SK-N-SH (cell line): ENCODE measurements around the gene PTPRJ. TPM values are rescaled to one million over a fixed set of nuclear protein-coding genes. Genes with fewer than 3 reads are reported as not detected.

Experiments used
- CTCF ChIA-PET: fragments of 300-600, 350-600 bp; formaldehyde crosslinking; extraction: SDS; loops from one replicate; lab custom pipeline; 2021; lab: Yijun Ruan, JAX
- POLR2A ChIA-PET: fragments of 350-600 bp; sonication (Branson Sonifier 250); formaldehyde crosslinking; extraction: SDS; loops from one replicate; lab custom pipeline; 2020; ENCODE audit warnings: antibody characterized with exemption, inconsistent platforms; lab: Yijun Ruan, JAX
- DNase-seq: peaks from one replicate; pipeline ENCODE4 v3.0.0; 2012
- H2AFZ ChIP-seq: fragments of 200-600 bp; sonication (generic); 2 replicates; pipeline ENCODE4 v1.8.1; 2016; ENCODE audit warnings: antibody characterized with exemption, mild to moderate bottlenecking, low read depth
- H3F3A ChIP-seq: fragments of 200-600 bp; sonication (generic); replicated peaks from 2 replicates; pipeline ENCODE3; 2016; ENCODE audit warnings: antibody characterized with exemption, mild to moderate bottlenecking; ENCODE audit not compliant: insufficient read depth
- H3K27ac ChIP-seq, 2 experiments: fragments of 200-500 bp in 1 of 2; fragments of 200-600 bp in 1 of 2; sonication (Bioruptor generic) in 1 of 2; sonication (generic), shearing (Covaris generic) in 1 of 2; 2 replicates each; pipeline versions ENCODE4 v1.5.1 to v1.6.1; 2014 to 2016; ENCODE audit warnings: low read depth in 2 of 2, inconsistent platforms in 1 of 2, low read length in 1 of 2, mild to moderate bottlenecking in 1 of 2, mixed read lengths in 1 of 2
- H3K27me3 ChIP-seq: fragments of 200-600 bp; sonication (generic), shearing (Covaris generic); 2 replicates; pipeline ENCODE4 v1.6.1; 2016; ENCODE audit warnings: mixed run types; ENCODE audit not compliant: insufficient read depth
- H3K36me3 ChIP-seq, 2 experiments: fragments of 200-500 bp in 1 of 2; fragments of 200-600 bp in 1 of 2; sonication (Bioruptor generic) in 1 of 2; sonication (generic) in 1 of 2; replicated peaks in 1 of 2; 2 replicates each; pipeline versions ENCODE3 to v1.5.1; 2014 to 2016; ENCODE audit warnings: low read length in 1 of 2, mild to moderate bottlenecking in 1 of 2; ENCODE audit not compliant: insufficient read depth in 2 of 2, control insufficient read depth in 1 of 2
- H3K4me1 ChIP-seq, 2 experiments: fragments of 200-500 bp in 1 of 2; fragments of 200-600 bp in 1 of 2; sonication (Bioruptor generic) in 1 of 2; sonication (generic), shearing (Covaris generic) in 1 of 2; 2 replicates each; pipeline versions ENCODE4 v1.5.1 to v1.6.1; 2014 to 2016; ENCODE audit warnings: low read depth in 1 of 2, low read length in 1 of 2, mixed run types in 1 of 2; ENCODE audit not compliant: insufficient read depth in 2 of 2, control insufficient read depth in 1 of 2
- H3K4me2 ChIP-seq: fragments of 200-600 bp; sonication (generic), shearing (Covaris generic); 2 replicates; pipeline ENCODE4 v1.6.1; 2017; ENCODE audit warnings: mixed run types
- H3K4me3 ChIP-seq, 2 experiments: fragments of 200-500 bp in 1 of 2; fragments of 200-600 bp in 1 of 2; sonication (Bioruptor generic) in 1 of 2; sonication (generic), shearing (Covaris generic) in 1 of 2; 2 replicates each; pipeline versions ENCODE4 v1.5.1 to v1.8.1; 2014 to 2016; ENCODE audit warnings: low read depth in 2 of 2, inconsistent platforms in 1 of 2, low read length in 1 of 2, mild to moderate bottlenecking in 1 of 2, mixed read lengths in 1 of 2, moderate library complexity in 1 of 2
- H3K79me2 ChIP-seq: fragments of 200-600 bp; sonication (generic); 2 replicates; pipeline ENCODE4 v1.8.1; 2017; ENCODE audit warnings: mild to moderate bottlenecking; ENCODE audit not compliant: insufficient read depth
- H3K9ac ChIP-seq: fragments of 200-600 bp; sonication (generic); 2 replicates; pipeline ENCODE4 v1.6.1; 2017; ENCODE audit warnings: mixed run types
- H3K9me2 ChIP-seq: fragments of 200-600 bp; sonication (generic); 2 replicates; pipeline ENCODE4 v1.6.1; 2017; ENCODE audit warnings: mixed run types
- H3K9me3 ChIP-seq: fragments of 200-600 bp; sonication (generic); 2 replicates; pipeline ENCODE4 v1.6.1; 2017; ENCODE audit warnings: mixed run types, mild to moderate bottlenecking, moderate library complexity
- H4K20me1 ChIP-seq: fragments of 200-600 bp; sonication (generic); 2 replicates; pipeline ENCODE4 v1.6.1; 2017; ENCODE audit warnings: mild to moderate bottlenecking, mixed run types; ENCODE audit not compliant: insufficient read depth
- CHD2 ChIP-seq: fragments of 150-350 bp; IDR thresholded peaks from 2 replicates; pipeline ENCODE4 v1.6.1; 2018; ENCODE audit warnings: low read length; ENCODE audit not compliant: partially characterized antibody
- ELF1 ChIP-seq: IDR thresholded peaks from 2 replicates; pipeline ENCODE4 v1.4.0; 2012
- EP300 ChIP-seq, 2 experiments: IDR thresholded peaks; 2 replicates each; pipeline versions ENCODE4 v1.4.0 to v1.6.1; 2012; ENCODE audit warnings: borderline replicate concordance in 1 of 2, low read depth in 1 of 2, low read length in 1 of 2
- EZH2phosphoT487 ChIP-seq: fragments of 200-600 bp; sonication (generic); IDR thresholded peaks from 2 replicates; pipeline ENCODE4 v1.6.1; 2017; ENCODE audit warnings: low read depth, mixed run types, mild to moderate bottlenecking, antibody characterized with exemption, moderate library complexity, borderline replicate concordance
- FOXJ3 ChIP-seq: sonication (generic); formaldehyde crosslinking; IDR thresholded peaks from 2 replicates; pipeline ENCODE4 v1.5.1; 2020; ENCODE audit warnings: mild to moderate bottlenecking, missing genetic modification reagents
- NFIC ChIP-seq: IDR thresholded peaks from 2 replicates; pipeline ENCODE4 v1.4.0; 2012; ENCODE audit warnings: borderline replicate concordance
- NRF1 ChIP-seq: IDR thresholded peaks from 2 replicates; pipeline ENCODE4 v1.6.1; 2012; ENCODE audit warnings: low read depth, mild to moderate bottlenecking, low read length
- POLR2AphosphoS5 ChIP-seq: IDR thresholded peaks from 2 replicates; pipeline ENCODE4 v1.6.1; 2012; ENCODE audit warnings: low read depth, low read length
- RCOR1 ChIP-seq: fragments of 150-350 bp; IDR thresholded peaks from 2 replicates; pipeline ENCODE4 v1.6.1; 2017; ENCODE audit warnings: antibody characterized with exemption, low read length
- RFX5 ChIP-seq: IDR thresholded peaks from 2 replicates; pipeline ENCODE4 v1.6.1; 2012; ENCODE audit warnings: mild to moderate bottlenecking, improper control_type of control experiment, low read length
- RXRA ChIP-seq: IDR thresholded peaks from 2 replicates; pipeline ENCODE4 v1.4.0; 2012; ENCODE audit warnings: low read depth, mild to moderate bottlenecking, borderline replicate concordance
- SMC3 ChIP-seq: IDR thresholded peaks from 2 replicates; pipeline ENCODE4 v1.6.1; 2012; ENCODE audit warnings: low read depth, low read length, improper control_type of control experiment
- TCF12 ChIP-seq: IDR thresholded peaks from 2 replicates; pipeline ENCODE4 v1.4.0; 2012
- TEAD4 ChIP-seq: IDR thresholded peaks from 2 replicates; pipeline ENCODE4 v1.4.0; 2012; ENCODE audit warnings: mild to moderate bottlenecking, borderline replicate concordance; ENCODE audit not compliant: insufficient read depth
- WGBS: methylation state at CpG from one replicate; pipeline ENCODE4 v1.1.6; 2017; ENCODE audit warnings: low lambda C conversion rate; 5-methylcytosine and 5-hydroxymethylcytosine counted together
- polyA plus RNA-seq, 3 experiments: library from polyadenylated mRNA; depleted of rRNA; stranded (reverse); fragments of >200 nt; gene quantifications; 2 replicates each; pipeline ENCODE4 v1.2.3, GENCODE V29; 2012
- TF ChIP-seq, protein P1 (sequence below): IDR thresholded peaks from 2 replicates; pipeline ENCODE4 v1.4.0; 2012; ENCODE audit warnings: low read depth
- TF ChIP-seq, protein P2 (sequence below): IDR thresholded peaks from 2 replicates; pipeline ENCODE4 v1.6.1; 2012; ENCODE audit warnings: mild to moderate bottlenecking, low read depth, low read length, moderate library complexity
- TF ChIP-seq, protein P3 (sequence below): IDR thresholded peaks from 2 replicates; pipeline ENCODE4 v1.4.0; 2012; ENCODE audit warnings: low read depth, borderline replicate concordance
- TF ChIP-seq, protein P4 (sequence below): IDR thresholded peaks from 2 replicates; pipeline ENCODE4 v1.4.0; 2012; ENCODE audit warnings: low read depth, borderline replicate concordance

PTPRJ gene
- polyA plus RNA-seq, 1 of the 3 experiments (the other 2 are of a cell fraction) = 4.5 TPM

DNA sequence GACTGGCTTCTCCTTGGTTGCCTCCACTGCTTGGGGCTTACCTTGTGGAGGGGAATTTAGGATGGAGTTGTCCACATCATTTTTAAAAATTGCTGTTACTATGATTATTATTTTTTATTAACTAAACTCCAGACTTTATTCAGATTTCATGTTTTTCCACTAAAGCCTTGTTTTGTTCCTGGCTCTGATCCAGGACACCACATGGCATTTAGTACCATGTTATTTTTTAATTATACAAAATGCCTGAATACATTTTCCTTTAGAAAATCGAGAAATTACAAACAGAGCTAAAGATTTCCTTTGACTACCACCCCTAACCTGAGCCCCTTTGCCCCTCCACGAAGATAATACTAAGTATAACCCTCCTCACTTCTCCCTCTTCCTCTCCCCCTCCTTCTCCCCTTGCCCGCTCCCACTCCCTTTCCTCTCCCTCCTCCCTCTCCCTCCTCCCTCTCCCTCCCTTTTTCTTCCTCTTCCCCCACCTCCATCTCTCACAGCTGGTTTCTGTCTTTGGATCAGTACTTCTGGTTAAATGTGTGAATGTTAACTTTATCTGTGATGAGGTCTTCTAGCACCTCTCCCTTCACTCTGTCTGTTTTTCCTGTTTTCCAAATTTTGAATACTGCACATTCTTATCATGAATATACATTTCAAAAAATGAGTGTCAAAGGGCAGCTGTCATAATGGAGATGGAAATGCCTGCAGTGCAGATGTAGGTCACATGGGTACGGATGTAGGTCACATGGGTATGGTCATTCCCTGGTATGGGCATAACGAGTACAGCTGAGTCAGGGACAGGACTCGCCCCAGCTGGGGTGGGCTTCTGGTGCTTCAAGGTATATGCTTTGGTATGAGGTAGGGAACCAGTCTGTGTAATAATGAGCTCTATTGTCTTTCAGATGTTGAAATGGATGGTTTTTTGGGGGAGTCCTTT is 181.9 kb downstream of the PTPRJ start:
- H3K4me3 ChIP-seq = no peak overlapping the region
- no peak overlapping the region for H3K9ac ChIP-seq
- POLR2A ChIA-PET = no interaction called here

DNA sequence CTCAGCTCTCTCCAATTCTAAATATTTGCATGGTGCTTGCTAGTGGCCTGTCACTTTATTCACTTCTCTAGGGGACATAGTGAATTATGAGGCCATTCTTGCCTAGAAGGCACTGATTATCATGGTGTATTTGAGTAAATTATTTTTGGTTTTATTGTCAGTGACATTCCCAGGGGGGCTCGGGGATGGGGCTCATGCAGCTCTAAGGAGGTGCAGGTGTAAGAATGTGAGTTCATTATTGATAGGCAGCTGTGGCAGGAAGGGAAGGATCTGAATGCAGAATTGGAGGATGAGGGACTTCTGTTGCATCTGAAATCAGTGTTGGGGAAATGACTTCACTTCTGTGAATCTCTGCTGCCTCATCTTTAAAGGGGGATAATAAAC is 182.5 kb downstream of the PTPRJ start:
- TF ChIP-seq CHD2 (no peak), NRF1 (no peak), TCF12 (no peak), EZH2phosphoT487 (no peak), POLR2AphosphoS5 (no peak), NFIC (no peak), EP300 (IDR thresholded peaks at IDR 0.05; ENCODE audit: borderline replicate concordance in 1 of 2, low read depth in 1 of 2, low read length in 1 of 2) (no peak), RCOR1 (no peak), RXRA (no peak), SMC3 (no peak), ELF1 (no peak), FOXJ3 (CRISPR knock-in tag) (no peak), TEAD4 (no peak), RFX5 (no peak)
- TF ChIP-seq, protein P1, sequence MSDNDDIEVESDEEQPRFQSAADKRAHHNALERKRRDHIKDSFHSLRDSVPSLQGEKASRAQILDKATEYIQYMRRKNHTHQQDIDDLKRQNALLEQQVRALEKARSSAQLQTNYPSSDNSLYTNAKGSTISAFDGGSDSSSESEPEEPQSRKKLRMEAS = no peak
- TF ChIP-seq, protein P2, sequence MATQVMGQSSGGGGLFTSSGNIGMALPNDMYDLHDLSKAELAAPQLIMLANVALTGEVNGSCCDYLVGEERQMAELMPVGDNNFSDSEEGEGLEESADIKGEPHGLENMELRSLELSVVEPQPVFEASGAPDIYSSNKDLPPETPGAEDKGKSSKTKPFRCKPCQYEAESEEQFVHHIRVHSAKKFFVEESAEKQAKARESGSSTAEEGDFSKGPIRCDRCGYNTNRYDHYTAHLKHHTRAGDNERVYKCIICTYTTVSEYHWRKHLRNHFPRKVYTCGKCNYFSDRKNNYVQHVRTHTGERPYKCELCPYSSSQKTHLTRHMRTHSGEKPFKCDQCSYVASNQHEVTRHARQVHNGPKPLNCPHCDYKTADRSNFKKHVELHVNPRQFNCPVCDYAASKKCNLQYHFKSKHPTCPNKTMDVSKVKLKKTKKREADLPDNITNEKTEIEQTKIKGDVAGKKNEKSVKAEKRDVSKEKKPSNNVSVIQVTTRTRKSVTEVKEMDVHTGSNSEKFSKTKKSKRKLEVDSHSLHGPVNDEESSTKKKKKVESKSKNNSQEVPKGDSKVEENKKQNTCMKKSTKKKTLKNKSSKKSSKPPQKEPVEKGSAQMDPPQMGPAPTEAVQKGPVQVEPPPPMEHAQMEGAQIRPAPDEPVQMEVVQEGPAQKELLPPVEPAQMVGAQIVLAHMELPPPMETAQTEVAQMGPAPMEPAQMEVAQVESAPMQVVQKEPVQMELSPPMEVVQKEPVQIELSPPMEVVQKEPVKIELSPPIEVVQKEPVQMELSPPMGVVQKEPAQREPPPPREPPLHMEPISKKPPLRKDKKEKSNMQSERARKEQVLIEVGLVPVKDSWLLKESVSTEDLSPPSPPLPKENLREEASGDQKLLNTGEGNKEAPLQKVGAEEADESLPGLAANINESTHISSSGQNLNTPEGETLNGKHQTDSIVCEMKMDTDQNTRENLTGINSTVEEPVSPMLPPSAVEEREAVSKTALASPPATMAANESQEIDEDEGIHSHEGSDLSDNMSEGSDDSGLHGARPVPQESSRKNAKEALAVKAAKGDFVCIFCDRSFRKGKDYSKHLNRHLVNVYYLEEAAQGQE = no peak
- TF ChIP-seq, protein P3, sequence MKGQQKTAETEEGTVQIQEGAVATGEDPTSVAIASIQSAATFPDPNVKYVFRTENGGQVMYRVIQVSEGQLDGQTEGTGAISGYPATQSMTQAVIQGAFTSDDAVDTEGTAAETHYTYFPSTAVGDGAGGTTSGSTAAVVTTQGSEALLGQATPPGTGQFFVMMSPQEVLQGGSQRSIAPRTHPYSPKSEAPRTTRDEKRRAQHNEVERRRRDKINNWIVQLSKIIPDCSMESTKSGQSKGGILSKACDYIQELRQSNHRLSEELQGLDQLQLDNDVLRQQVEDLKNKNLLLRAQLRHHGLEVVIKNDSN = no peak

More for the DNA sequence above, 181.9 kb downstream of the PTPRJ start:
- CTCF ChIA-PET = interaction anchor here (1.5 kb wide), 1 partner anchor 13 kb away, joined by 3 read pairs; no protein-coding TSS in a partner anchor
- Histone ChIP-seq H3K79me2 (no peaks in the 10 kb centered on the region), H3K27ac (no peak overlapping the region), H3K4me2 (no peak overlapping the region), H3K27me3 (no peaks in the 10 kb centered on the region), H3K36me3 (peaks cover 19 to 28% of the 10 kb centered on the region in 2 experiments), H3K9me3 (no peaks in the 10 kb centered on the region), H3K9me2 (no peaks in the 10 kb centered on the region), H2AFZ (no peak overlapping the region), H4K20me1 (no peaks in the 10 kb centered on the region), H3K4me1 (no peaks in the 10 kb centered on the region), H3F3A (no peaks in the 10 kb centered on the region)
- WGBS = 54% methylated on average over 6 of the region's 6 CpGs
- no peak for DNase-seq
- TF ChIP-seq, protein P4, sequence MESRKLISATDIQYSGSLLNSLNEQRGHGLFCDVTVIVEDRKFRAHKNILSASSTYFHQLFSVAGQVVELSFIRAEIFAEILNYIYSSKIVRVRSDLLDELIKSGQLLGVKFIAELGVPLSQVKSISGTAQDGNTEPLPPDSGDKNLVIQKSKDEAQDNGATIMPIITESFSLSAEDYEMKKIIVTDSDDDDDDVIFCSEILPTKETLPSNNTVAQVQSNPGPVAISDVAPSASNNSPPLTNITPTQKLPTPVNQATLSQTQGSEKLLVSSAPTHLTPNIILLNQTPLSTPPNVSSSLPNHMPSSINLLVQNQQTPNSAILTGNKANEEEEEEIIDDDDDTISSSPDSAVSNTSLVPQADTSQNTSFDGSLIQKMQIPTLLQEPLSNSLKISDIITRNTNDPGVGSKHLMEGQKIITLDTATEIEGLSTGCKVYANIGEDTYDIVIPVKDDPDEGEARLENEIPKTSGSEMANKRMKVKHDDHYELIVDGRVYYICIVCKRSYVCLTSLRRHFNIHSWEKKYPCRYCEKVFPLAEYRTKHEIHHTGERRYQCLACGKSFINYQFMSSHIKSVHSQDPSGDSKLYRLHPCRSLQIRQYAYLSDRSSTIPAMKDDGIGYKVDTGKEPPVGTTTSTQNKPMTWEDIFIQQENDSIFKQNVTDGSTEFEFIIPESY = no peak

More for the DNA sequence above, 182.5 kb downstream of the PTPRJ start:
- Histone ChIP-seq H3K4me3 (no peak overlapping the region), H3K27me3 (no peaks in the 10 kb centered on the region), H3K4me2 (no peak overlapping the region), H3K9me2 (no peaks in the 10 kb centered on the region), H2AFZ (no peak overlapping the region), H3K9ac (no peak overlapping the region), H3K79me2 (no peaks in the 10 kb centered on the region), H4K20me1 (no peaks in the 10 kb centered on the region), H3K9me3 (no peaks in the 10 kb centered on the region), H3K36me3 (peaks cover 22 to 30% of the 10 kb centered on the region in 2 experiments), H3F3A (no peaks in the 10 kb centered on the region), H3K27ac (no peak overlapping the region), H3K4me1 (no peaks in the 10 kb centered on the region)
- no peak for DNase-seq
- CTCF ChIA-PET = interaction anchor here (1.5 kb wide), 1 partner anchor 14 kb away, joined by 3 read pairs; no protein-coding TSS in a partner anchor
- WGBS = 88% methylated on average over 1 of the region's 1 CpG
- POLR2A ChIA-PET = no interaction called here
